Measurements from ENCODE around the gene SHH. TPM values are rescaled to one million over a fixed set of nuclear protein-coding genes. Genes with fewer than 3 reads are reported as not detected.

The SHH gene
- total RNA-seq, result under 0.01 TPM

DNA sequence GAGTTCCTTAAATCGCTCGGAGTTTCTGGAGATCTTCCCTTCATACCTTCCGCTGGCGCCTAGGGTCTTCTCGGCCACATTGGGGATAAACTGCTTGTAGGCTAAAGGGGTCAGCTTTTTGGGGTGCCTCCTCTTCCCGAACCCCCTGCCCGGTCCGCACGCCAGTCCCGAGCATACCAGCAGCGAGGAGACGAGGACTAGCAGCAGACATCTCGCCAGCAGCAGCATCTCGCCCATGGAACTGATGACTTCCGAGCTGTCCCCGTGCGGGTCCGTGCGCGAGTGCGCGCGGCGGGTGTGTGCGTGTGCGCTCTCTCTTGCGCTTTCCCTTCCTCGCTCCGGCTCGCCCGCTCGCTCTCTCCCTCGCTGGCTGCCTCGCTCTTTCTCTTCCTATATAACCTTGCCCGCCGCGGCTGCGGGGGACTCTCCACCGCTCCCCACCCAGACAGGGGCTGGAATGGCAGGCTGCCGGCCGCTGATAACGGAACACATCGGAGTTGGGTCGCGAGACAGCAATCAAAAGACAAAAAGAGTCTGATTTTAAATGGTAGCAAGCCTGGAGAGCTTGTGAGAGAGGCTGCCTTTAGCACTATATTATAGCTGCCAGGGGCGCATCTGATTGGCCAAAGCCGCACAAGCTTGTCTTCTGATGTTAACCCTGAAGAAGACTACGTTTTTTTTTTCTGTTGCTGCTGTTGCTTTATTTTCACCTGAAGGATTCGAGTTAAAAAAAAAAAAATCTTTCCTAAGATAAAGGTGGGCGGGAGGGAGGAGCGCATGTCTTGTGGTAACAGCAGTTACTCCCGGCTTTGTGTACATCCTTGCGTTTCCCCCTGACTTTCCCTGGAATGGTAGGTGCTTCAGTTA lies at the start of gene SHH:
Gene SHH, minus strand, starts transcription at position 569 of the 867 bp plus-strand sequence. Its CDS starts 341 bp downstream, at position 228.
- DNase-seq (ENCODE audit: low read depth in 2 of 3, low spot score in 2 of 3), result no peak

DNA sequence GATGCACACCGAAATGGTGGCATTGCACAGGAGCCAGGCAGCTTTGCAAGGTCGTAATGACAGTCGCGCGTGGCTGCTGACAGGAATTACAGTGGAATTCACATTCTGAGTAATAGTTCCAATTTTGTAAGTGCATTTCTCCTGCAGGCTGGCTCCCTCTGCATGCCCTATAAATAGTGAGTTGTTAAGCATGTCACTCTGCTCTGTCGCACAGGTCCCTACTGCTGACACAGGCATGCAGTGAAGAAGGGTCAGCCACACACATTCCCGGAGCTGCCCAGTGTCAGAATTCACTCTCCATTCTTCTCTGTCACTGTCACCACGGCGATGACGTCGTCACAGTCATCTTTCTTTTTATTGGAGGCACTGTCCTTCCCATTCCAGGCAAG lies 49.2 kb upstream of the SHH start:
- no peak for DNase-seq (ENCODE audit: low read depth in 2 of 3, low spot score in 2 of 3)

GRCh38 chr7:155860840-155861479 lies 48.7 kb upstream of the SHH start:
- no peak for DNase-seq (ENCODE audit: low read depth in 2 of 3, low spot score in 2 of 3)

DNA sequence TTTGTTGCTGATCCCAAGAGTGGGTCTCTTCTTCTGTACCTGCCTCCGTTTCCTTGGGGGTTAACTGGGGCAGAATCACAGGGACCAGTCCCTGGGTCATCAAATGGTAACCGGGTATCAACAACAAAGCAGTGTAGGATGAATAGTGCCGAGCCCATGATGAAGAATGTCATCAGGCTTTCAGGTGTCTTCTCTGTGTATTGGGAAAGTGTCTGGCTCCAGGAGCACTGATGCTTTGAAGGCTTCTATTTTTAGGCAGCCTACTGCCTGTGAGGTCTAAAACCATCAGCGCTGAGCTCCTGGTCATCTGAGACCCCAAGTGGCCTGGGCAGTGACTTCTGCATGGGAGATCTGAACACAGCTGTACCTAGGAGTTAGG lies 48.2 kb upstream of the SHH start:
- DNase-seq (ENCODE audit: low read depth in 2 of 3, low spot score in 2 of 3), result no peak

DNA sequence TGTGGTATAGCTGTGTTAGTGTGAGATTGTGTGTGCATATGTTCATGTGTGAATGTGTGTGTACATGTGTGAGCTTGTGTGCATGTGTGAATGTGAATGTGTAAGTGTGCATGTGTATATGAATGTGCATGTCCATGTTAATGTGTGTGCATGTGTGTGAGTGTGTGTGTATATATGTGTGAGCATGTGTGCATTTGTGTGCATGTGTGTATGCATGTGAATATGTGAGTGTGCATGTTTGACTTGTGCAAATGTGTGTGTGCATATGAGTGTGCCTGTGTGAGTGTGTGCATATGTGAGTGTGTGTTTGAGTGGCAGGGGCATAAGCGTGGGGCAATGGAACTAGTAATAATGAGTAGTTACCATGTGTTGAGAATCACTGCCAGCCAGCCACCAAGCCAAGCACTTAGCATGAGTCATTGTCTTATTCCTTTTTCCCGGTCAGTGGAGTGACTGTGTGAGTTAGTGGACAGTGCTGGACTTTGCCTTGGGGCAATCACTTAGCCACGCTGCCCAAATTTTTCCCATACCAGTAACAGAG lies 46.3 kb upstream of the SHH start:
- DNase-seq (ENCODE audit: low read depth in 2 of 3, low spot score in 2 of 3), result no peak

GRCh38 chr7:155857141-155857540 lies 44.9 kb upstream of the SHH start:
- DNase-seq (ENCODE audit: low read depth in 2 of 3, low spot score in 2 of 3), result no peak

DNA sequence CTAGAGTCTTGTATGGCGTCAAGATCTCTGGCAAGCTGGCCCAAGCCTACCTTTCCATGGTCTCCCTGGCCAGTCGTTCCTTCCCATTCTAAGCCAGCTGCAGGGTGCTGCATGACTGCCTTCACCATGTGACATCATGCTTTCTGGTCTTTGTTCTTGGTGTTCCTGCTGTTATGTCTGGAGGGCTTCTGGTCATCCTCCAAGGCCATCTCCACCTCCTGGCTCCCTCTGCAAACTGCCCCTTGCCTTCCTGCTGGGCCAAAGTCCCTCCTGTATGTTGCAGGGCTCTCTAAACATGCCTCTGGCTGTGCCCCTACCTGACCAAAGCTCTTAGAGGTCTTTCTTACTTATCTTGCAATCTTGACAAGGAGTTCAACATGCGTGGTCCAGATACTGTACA lies 44.4 kb upstream of the SHH start:
- DNase-seq (ENCODE audit: low read depth in 2 of 3, low spot score in 2 of 3), result no peak

GRCh38 chr7:155852426-155853301 lies 40.4 kb upstream of the SHH start:
- no peak for DNase-seq (ENCODE audit: low read depth in 2 of 3, low spot score in 2 of 3)

- no peak for DNase-seq (ENCODE audit: low read depth in 2 of 3, low spot score in 2 of 3)
These were observed 39.6 kb upstream of the SHH start for GRCh38 chr7:155851892-155852291.

GRCh38 chr7:155850766-155851678 lies 38.8 kb upstream of the SHH start:
- DNase-seq (ENCODE audit: low read depth in 2 of 3, low spot score in 2 of 3), result no peak

DNA sequence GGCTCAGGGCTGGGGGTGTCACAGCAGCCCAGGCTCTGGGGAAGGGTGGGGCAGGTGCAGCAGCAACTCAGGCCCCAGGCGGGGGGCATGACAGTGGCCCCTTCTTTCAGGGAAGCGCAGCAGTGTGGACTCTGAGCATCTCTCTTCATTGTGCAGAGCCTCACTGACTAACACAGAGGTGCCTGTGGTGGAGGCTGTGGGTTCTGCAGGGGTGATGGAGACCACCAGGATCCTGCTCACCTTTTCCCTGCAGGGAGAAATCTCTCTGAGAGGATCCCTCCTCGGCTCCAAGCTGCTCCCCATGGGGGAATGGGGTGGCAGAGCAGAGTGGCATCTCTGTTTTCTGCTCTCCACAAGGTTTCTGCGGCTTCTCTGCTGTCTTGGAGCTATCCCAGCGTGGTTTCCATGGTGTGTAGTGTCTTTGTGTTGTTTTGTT lies 37.8 kb upstream of the SHH start:
- DNase-seq (ENCODE audit: low read depth in 2 of 3, low spot score in 2 of 3), result no peak

DNA sequence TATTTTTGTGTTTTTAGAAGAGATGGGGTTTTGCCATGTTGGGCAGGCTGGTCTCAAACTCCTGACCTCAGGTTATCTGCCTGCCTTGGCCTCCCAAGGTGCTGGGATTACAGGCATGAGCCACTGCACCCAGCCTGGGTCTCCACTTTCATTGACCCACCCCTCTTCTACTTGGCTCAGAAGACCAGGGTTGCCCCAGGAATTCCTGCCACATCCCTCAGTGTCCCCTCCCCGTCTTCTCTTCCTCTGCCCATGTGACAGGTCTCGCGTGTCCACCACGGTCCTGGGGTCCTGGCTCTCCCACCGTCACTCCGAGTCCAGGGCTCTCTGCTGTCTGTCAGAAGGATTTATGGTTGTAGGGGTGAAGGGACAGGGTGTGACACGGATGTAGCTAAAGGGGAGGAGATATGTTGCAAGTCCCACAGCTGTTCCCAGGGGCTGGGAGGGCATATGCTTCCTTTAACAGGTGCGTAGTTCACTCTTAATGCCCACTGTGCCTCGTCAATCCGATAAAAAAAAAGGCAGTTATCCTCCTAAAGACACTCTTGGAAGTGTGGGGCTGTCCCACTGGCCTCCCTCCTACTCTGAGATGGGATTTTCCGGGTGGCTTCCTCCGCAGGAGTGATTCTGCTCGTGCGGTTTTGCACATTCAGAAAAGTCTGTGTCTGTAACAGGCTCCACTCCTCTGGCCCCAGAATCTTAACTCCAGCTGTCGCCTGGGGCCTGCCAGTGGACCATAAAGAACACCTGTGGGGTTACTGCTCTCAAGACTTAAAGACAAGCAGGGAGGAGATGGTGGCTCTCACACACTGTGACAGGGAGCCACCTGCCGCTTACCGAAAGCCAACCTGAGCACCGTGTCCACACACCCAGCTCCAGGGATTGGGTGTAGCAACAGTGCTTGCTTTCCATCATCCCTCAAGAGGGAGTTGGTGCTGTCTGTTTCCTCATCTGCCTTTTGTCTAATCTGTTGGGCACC lies 36.7 kb upstream of the SHH start:
- no peak for DNase-seq (ENCODE audit: low read depth in 2 of 3, low spot score in 2 of 3)

GRCh38 chr7:155847821-155848435 lies 35.7 kb upstream of the SHH start:
- no peak for DNase-seq (ENCODE audit: low read depth in 2 of 3, low spot score in 2 of 3)

GRCh38 chr7:155846936-155847335 lies 34.7 kb upstream of the SHH start:
- no peak for DNase-seq (ENCODE audit: low read depth in 2 of 3, low spot score in 2 of 3)

- DNase-seq (ENCODE audit: low read depth in 2 of 3, low spot score in 2 of 3), result no peak
These were observed 33.9 kb upstream of the SHH start for GRCh38 chr7:155846156-155846555.

DNA sequence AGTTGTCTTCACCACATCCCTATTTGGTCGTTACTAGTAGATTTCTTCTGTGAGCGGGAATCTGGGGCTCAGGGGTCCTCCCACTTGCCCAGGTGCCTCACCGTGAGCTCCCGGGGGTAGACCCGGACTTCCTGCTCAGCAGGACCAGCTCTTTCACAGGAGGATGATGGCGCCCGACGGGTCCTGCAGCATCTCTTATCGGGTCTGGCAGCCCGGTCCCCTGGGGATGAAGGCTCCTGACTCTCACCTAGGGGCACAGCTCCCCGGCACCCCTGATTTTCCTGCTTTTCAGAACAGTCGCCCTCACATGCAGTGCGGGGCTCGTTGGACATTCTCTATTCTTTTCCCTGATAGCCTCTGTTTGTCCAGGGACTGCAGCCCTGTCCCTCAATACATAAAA lies 33.0 kb upstream of the SHH start:
- no peak for DNase-seq (ENCODE audit: low read depth in 2 of 3, low spot score in 2 of 3)

DNA sequence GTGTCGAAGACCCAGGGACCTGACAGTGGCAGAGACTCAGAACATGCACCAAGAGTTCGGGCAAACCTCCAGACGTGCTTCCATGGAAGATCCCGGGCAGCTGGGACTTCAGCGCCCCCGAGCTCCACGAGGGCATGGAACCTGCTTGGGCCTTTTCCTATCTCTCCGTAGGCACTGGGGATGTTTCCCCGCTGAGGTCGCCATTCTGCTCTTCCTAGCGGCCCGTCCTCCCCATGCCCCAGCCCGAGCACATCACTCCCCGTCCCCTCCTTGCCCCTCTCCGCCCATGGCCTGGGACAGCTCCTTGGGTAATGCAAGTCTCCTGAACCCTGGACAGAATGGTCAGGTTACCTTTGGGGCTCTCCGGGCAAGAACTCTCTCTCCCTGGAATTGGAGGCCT lies 32.3 kb upstream of the SHH start:
- no peak for DNase-seq (ENCODE audit: low read depth in 2 of 3, low spot score in 2 of 3)

GRCh38 chr7:155844019-155844453 lies 31.8 kb upstream of the SHH start:
- DNase-seq (ENCODE audit: low read depth in 2 of 3, low spot score in 2 of 3), result no peak
